ENCODE data around the gene SLC12A6.

Gene SLC12A6

GRCh38 chr15:34271493-34271892 is 66.1 kb downstream of the SLC12A6 start:
- in situ Hi-C loops (cut with HindIII; ENCODE audit: low sequenced_read_pairs), result no loop called here
- no peak overlapping the region for H3K4me3 ChIP-seq (ENCODE audit: low read depth, low read length)
- no peak for TF ChIP-seq CTCF (IDR thresholded peaks at IDR 0.05; ENCODE audit: low read depth, low read length, missing control alignments)
- DNase-seq (ENCODE audit: low read depth), result no peak

GRCh38 chr15:34266751-34267150 is 70.8 kb downstream of the SLC12A6 start:
- no peak for TF ChIP-seq CTCF (IDR thresholded peaks at IDR 0.05; ENCODE audit: low read depth, low read length, missing control alignments)
- no peak for DNase-seq (ENCODE audit: low read depth)
- in situ Hi-C loops (cut with HindIII; ENCODE audit: low sequenced_read_pairs), result no loop called here
- H3K4me3 ChIP-seq (ENCODE audit: low read depth, low read length), result no peak overlapping the region

- TF ChIP-seq CTCF (IDR thresholded peaks at IDR 0.05; ENCODE audit: low read depth, low read length, missing control alignments), result no peak
- H3K4me3 ChIP-seq (ENCODE audit: low read depth, low read length), result no peak overlapping the region
- in situ Hi-C loops (cut with HindIII; ENCODE audit: low sequenced_read_pairs), result no loop called here
- DNase-seq (ENCODE audit: low read depth), result no peak
Measured at GRCh38 chr15:34264076-34264475, 73.5 kb downstream of the SLC12A6 start.

- no peak for TF ChIP-seq CTCF (IDR thresholded peaks at IDR 0.05; ENCODE audit: low read depth, low read length, missing control alignments)
- H3K4me3 ChIP-seq (ENCODE audit: low read depth, low read length), result no peak overlapping the region
- no peak for DNase-seq (ENCODE audit: low read depth)
- in situ Hi-C loops (cut with HindIII; ENCODE audit: low sequenced_read_pairs), result no loop called here
Measured at GRCh38 chr15:34262362-34262761, 75.2 kb downstream of the SLC12A6 start.

- in situ Hi-C loops (cut with HindIII; ENCODE audit: low sequenced_read_pairs), result no loop called here
- no peak for DNase-seq (ENCODE audit: low read depth)
- TF ChIP-seq CTCF (IDR thresholded peaks at IDR 0.05; ENCODE audit: low read depth, low read length, missing control alignments), result no peak
- no peak overlapping the region for H3K4me3 ChIP-seq (ENCODE audit: low read depth, low read length)
Measured at GRCh38 chr15:34259566-34259965, 78.0 kb downstream of the SLC12A6 start.

GRCh38 chr15:34258151-34258550 is 79.4 kb downstream of the SLC12A6 start:
- no peak overlapping the region for H3K4me3 ChIP-seq (ENCODE audit: low read depth, low read length)
- no peak for DNase-seq (ENCODE audit: low read depth)
- TF ChIP-seq CTCF (IDR thresholded peaks at IDR 0.05; ENCODE audit: low read depth, low read length, missing control alignments), result no peak
- in situ Hi-C loops (cut with HindIII; ENCODE audit: low sequenced_read_pairs), result no loop called here

GRCh38 chr15:34252545-34252944 is 85.0 kb downstream of the SLC12A6 start:
- no peak overlapping the region for H3K4me3 ChIP-seq (ENCODE audit: low read depth, low read length)
- no peak for TF ChIP-seq CTCF (IDR thresholded peaks at IDR 0.05; ENCODE audit: low read depth, low read length, missing control alignments)
- in situ Hi-C loops (cut with HindIII; ENCODE audit: low sequenced_read_pairs), result no loop called here
- DNase-seq (ENCODE audit: low read depth), result no peak

Data from astrocyte of the cerebellum (primary cell).